HS-27A (cell line): ENCODE results near the gene C3AR1.
"Not testable (repeated sequence)": the region's sequence is repeated elsewhere in the genome, so short reads cannot be mapped to it uniquely, and the experiment has no call there.

ENCODE experiments used
- DNase-seq: peaks from one replicate; pipeline ENCODE4 v3.0.0-alpha.2; 2012; ENCODE audit warnings: low read depth, missing footprints

The C3AR1 gene

GRCh38 chr12:8065991-8066594 is at the start of gene C3AR1:
Gene C3AR1 (minus strand): TSS chr12:8066359. CDS start chr12:8060185, 6,174 bp downstream.
- peak; percentile 36 for DNase-seq

- not testable (repeated sequence) for DNase-seq
Observed at GRCh38 chr12:8113117-8113516, 47.0 kb upstream of the C3AR1 start.

GRCh38 chr12:8108808-8109398 is 42.7 kb upstream of the C3AR1 start:
- DNase-seq: peak; percentile 47

GRCh38 chr12:8099235-8099634 is 33.1 kb upstream of the C3AR1 start:
- no peak for DNase-seq

GRCh38 chr12:8096281-8096915 is 30.2 kb upstream of the C3AR1 start:
- no peak for DNase-seq

- DNase-seq: no peak
Observed at GRCh38 chr12:8093291-8093690, 27.1 kb upstream of the C3AR1 start.

GRCh38 chr12:8089716-8090115 is 23.6 kb upstream of the C3AR1 start:
- DNase-seq: no peak

- DNase-seq: not testable (repeated sequence)
Observed at GRCh38 chr12:8089277-8089676, 23.1 kb upstream of the C3AR1 start.

GRCh38 chr12:8088574-8088973 is 22.4 kb upstream of the C3AR1 start:
- no peak for DNase-seq

GRCh38 chr12:8087666-8088065 is 21.5 kb upstream of the C3AR1 start:
- DNase-seq: no peak

GRCh38 chr12:8084351-8084750 is 18.2 kb upstream of the C3AR1 start:
- DNase-seq: not testable (repeated sequence)

GRCh38 chr12:8082808-8083100 is 16.6 kb upstream of the C3AR1 start:
- no peak for DNase-seq

GRCh38 chr12:8081251-8081920 is 15.2 kb upstream of the C3AR1 start:
- DNase-seq: no peak

- no peak for DNase-seq
Observed at GRCh38 chr12:8080120-8080519, 14.0 kb upstream of the C3AR1 start.

- no peak for DNase-seq
Observed at GRCh38 chr12:8078916-8079315, 12.8 kb upstream of the C3AR1 start.

- peak; percentile 27 for DNase-seq
Observed at GRCh38 chr12:8078398-8078797, 12.2 kb upstream of the C3AR1 start.

GRCh38 chr12:8077207-8077606 is 11.0 kb upstream of the C3AR1 start:
- DNase-seq: no peak

- DNase-seq: no peak
Observed at GRCh38 chr12:8076366-8076765, 10.2 kb upstream of the C3AR1 start.

- no peak for DNase-seq
Observed at GRCh38 chr12:8075935-8076334, 9.8 kb upstream of the C3AR1 start.

GRCh38 chr12:8071820-8072219 is 5.7 kb upstream of the C3AR1 start:
- DNase-seq: not testable (repeated sequence)

- no peak for DNase-seq
Observed at GRCh38 chr12:8069582-8069981, 3.4 kb upstream of the C3AR1 start.

GRCh38 chr12:8064131-8064530 is 2.0 kb downstream of the C3AR1 start:
- no peak for DNase-seq

GRCh38 chr12:8058506-8058905 is 7.7 kb downstream of the C3AR1 start:
- no peak for DNase-seq
